ENCODE results near the gene CDKN1A. TPM values are rescaled to one million over a fixed set of nuclear protein-coding genes. Genes with fewer than 3 reads are reported as not detected.
A peak's percentile ranks its signal among the peaks of the same experiment; 100 is the strongest.

The CDKN1A gene
- total RNA-seq, result 161 and 201 TPM in 2 replicates
- long read RNA-seq, transcript CDKN1A-201 (3 exons, 2,180 nt), result major isoform, 7 of 11 reads
- long read RNA-seq, partial matches to known transcripts, result 1 of 11 reads
- long read RNA-seq, other reads (novel, unspliced or antisense), result 3 of 11 reads

DNA sequence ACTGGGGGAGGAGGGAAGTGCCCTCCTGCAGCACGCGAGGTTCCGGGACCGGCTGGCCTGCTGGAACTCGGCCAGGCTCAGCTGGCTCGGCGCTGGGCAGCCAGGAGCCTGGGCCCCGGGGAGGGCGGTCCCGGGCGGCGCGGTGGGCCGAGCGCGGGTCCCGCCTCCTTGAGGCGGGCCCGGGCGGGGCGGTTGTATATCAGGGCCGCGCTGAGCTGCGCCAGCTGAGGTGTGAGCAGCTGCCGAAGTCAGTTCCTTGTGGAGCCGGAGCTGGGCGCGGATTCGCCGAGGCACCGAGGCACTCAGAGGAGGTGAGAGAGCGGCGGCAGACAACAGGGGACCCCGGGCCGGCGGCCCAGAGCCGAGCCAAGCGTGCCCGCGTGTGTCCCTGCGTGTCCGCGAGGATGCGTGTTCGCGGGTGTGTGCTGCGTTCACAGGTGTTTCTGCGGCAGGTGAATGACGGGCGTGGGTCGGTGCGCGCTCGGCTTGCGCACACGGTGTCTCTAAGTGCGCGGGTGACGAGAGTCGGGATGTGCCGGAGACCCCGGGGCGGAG is at the start of gene CDKN1A:
CDKN1A (plus strand) TSS at position 227 of the 555 bp plus-strand sequence. CDS start 5,388 bp downstream, outside the sequence.
- Mint-ChIP-seq H3K27ac (ENCODE audit: unreplicated experiment) (peak within 1 kb of the TSS; percentile 99), H3K4me1 (ENCODE audit: unreplicated experiment) (peaks cover 61% of the 10 kb centered on the region), H3K36me3 (ENCODE audit: unreplicated experiment) (peaks cover 10% of the 10 kb centered on the region), H3K9me3 (ENCODE audit: unreplicated experiment) (no peaks in the 10 kb centered on the region), H3K4me3 (ENCODE audit: unreplicated experiment) (peak within 1 kb of the TSS; percentile 96), H3K27me3 (ENCODE audit: unreplicated experiment) (no peaks in the 10 kb centered on the region)
- DNase-seq (ENCODE audit: extremely low spot score, unreplicated experiment), result peak; percentile 98
- TF ChIP-seq, protein P1, sequence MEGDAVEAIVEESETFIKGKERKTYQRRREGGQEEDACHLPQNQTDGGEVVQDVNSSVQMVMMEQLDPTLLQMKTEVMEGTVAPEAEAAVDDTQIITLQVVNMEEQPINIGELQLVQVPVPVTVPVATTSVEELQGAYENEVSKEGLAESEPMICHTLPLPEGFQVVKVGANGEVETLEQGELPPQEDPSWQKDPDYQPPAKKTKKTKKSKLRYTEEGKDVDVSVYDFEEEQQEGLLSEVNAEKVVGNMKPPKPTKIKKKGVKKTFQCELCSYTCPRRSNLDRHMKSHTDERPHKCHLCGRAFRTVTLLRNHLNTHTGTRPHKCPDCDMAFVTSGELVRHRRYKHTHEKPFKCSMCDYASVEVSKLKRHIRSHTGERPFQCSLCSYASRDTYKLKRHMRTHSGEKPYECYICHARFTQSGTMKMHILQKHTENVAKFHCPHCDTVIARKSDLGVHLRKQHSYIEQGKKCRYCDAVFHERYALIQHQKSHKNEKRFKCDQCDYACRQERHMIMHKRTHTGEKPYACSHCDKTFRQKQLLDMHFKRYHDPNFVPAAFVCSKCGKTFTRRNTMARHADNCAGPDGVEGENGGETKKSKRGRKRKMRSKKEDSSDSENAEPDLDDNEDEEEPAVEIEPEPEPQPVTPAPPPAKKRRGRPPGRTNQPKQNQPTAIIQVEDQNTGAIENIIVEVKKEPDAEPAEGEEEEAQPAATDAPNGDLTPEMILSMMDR (IDR thresholded peaks at IDR 0.05), result no peak

DNA sequence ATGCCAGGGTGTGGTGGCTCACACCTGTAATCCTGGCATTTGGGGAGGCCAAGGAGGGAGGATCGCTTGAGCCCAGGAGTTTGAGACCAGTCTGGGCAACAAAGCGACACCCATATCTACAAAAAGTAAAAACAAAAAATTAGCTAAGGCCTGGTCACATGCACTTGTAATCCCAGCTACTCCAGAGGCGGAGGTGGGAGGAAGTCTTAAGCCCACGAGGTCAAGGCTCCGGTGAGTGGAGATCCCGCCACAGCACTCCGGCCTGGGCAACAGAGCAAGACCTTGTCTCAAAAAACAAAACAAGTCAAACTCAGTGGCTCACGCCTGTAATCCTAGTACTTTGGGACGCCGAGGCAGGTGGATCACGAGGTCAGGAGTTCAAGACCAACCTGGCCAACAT is 48.7 kb upstream of the CDKN1A start:
- no peaks in the 10 kb centered on the region for H3K27me3 Mint-ChIP-seq (ENCODE audit: unreplicated experiment)
- TF ChIP-seq, protein P1 (IDR thresholded peaks at IDR 0.05), result no peak
- H3K27ac Mint-ChIP-seq (ENCODE audit: unreplicated experiment), result no peak overlapping the region
- no peak overlapping the region for H3K4me3 Mint-ChIP-seq (ENCODE audit: unreplicated experiment)
- DNase-seq (ENCODE audit: extremely low spot score, unreplicated experiment), result no peak
- H3K4me1 Mint-ChIP-seq (ENCODE audit: unreplicated experiment), result peaks cover 40% of the 10 kb centered on the region
- no peaks in the 10 kb centered on the region for H3K9me3 Mint-ChIP-seq (ENCODE audit: unreplicated experiment)
- H3K36me3 Mint-ChIP-seq (ENCODE audit: unreplicated experiment), result no peaks in the 10 kb centered on the region

DNA sequence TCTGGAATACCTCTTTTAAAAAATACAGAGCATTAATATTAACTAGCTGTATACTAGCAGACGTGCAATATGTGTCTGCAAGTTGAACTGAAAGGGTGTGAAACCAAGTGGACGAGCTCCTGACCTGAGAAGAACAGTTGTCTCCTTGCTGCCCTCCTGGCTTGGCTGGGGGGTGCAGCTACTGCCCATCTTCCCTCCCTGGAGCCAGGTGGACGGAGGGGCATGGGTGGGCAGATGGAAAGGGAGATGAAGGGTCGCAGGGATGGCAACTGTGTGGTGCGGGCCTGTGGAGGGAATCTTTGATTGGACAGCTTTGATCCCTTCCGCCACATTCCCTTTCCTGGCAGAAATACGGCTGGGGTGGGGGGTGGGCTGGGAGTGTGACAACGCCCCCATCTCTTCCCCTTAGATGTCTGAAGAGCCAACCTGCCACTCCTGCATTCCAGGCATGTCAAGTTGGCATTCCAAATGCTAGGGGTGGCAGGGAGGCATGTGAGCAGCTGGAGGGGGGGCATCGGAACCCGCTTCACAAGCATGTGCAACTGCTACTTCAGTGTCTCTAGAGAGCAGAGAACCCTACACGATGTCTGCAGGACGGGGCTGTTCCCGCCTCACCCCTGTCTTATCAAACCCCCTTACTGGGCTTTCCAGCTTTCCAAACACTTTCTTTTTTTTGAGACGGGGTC is 47.0 kb upstream of the CDKN1A start:
- TF ChIP-seq, protein P1 (IDR thresholded peaks at IDR 0.05), result no peak
- peaks cover 2% of the 10 kb centered on the region for H3K27me3 Mint-ChIP-seq (ENCODE audit: unreplicated experiment)

DNA sequence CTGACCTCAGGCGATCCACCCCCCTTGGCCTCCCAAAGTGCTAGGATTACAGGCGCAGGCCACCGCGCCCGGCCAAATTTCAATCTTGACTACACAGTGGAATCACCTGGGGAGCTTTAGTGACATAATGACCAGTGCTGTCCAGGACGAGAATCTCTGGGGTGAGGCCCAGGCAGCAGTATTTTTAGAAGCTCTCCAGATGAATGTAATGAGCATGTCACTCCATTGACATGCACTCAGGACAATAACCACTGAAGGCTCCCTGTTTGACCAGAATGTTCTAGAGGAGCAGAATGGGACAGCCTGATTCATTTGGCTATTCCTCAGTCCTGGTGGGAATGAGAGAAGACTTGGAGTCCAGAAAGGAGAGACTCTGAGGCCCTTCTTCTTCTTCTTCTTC is 45.1 kb upstream of the CDKN1A start:
- Mint-ChIP-seq H3K4me1 (ENCODE audit: unreplicated experiment) (peaks cover 25% of the 10 kb centered on the region), H3K36me3 (ENCODE audit: unreplicated experiment) (no peaks in the 10 kb centered on the region), H3K4me3 (ENCODE audit: unreplicated experiment) (no peak overlapping the region), H3K27me3 (ENCODE audit: unreplicated experiment) (peaks cover 2% of the 10 kb centered on the region), H3K27ac (ENCODE audit: unreplicated experiment) (peak overlapping the region; percentile 73), H3K9me3 (ENCODE audit: unreplicated experiment) (no peaks in the 10 kb centered on the region)
- TF ChIP-seq, protein P1 (IDR thresholded peaks at IDR 0.05), result no peak
- DNase-seq (ENCODE audit: extremely low spot score, unreplicated experiment), result no peak

More for the DNA sequence above, 47.0 kb upstream of the CDKN1A start:
- Mint-ChIP-seq H3K4me3 (ENCODE audit: unreplicated experiment) (no peak overlapping the region), H3K9me3 (ENCODE audit: unreplicated experiment) (no peaks in the 10 kb centered on the region), H3K4me1 (ENCODE audit: unreplicated experiment) (peaks cover 35% of the 10 kb centered on the region), H3K36me3 (ENCODE audit: unreplicated experiment) (no peaks in the 10 kb centered on the region), H3K27ac (ENCODE audit: unreplicated experiment) (no peak overlapping the region)
- no peak for DNase-seq (ENCODE audit: extremely low spot score, unreplicated experiment)

DNA sequence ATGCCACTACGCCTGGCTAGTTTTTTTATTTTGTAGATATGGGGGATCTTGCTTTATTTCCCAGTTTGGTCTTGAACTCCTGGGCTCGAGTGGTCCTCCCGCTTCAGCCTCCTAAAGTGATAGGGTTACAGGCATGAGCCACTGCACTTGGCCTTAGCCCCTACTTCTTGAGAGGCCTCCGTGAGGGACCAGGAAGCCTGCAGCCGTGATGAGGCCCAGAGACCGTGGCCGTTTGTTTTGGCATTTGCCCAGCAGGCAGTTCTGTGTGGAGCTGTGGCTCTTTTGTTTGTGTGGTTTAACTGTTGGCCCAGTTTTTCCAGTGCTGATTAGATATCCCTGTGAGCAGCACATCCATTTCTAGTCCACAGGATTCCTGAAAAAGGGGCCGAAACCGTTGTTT is 44.6 kb upstream of the CDKN1A start:
- no peaks in the 10 kb centered on the region for H3K9me3 Mint-ChIP-seq (ENCODE audit: unreplicated experiment)
- peak overlapping the region; percentile 73 for H3K27ac Mint-ChIP-seq (ENCODE audit: unreplicated experiment)
- TF ChIP-seq, protein P1 (IDR thresholded peaks at IDR 0.05), result no peak
- H3K27me3 Mint-ChIP-seq (ENCODE audit: unreplicated experiment), result peaks cover 2% of the 10 kb centered on the region
- H3K4me1 Mint-ChIP-seq (ENCODE audit: unreplicated experiment), result peaks cover 25% of the 10 kb centered on the region
- DNase-seq (ENCODE audit: extremely low spot score, unreplicated experiment), result peak; percentile 86
- H3K4me3 Mint-ChIP-seq (ENCODE audit: unreplicated experiment), result no peak overlapping the region
- H3K36me3 Mint-ChIP-seq (ENCODE audit: unreplicated experiment), result no peaks in the 10 kb centered on the region
